Peyer's patch (tissue), 4 donors: ENCODE data around the gene MMUT.

ENCODE experiments used
- POLR2A ChIP-seq, 2 donors: fragments of 450-650 bp; IDR thresholded peaks; one replicate each; pipeline ENCODE4 v1.5.1; 2017; ENCODE audit warnings: antibody characterized with exemption in 2 of 2, mild to moderate bottlenecking in 2 of 2, moderate library complexity in 2 of 2
- TF ChIP-seq, protein P1 (sequence below), 6 experiments: fragments of 450-650 bp in 4 of 6; fragments of 200-600 bp in 2 of 6; sonication (generic) in 1 of 6; IDR thresholded peaks; one replicate each; pipeline ENCODE4 v1.5.1; 2017 to 2019; ENCODE audit warnings: antibody characterized with exemption in 6 of 6, mild to moderate bottlenecking in 3 of 6, moderate library complexity in 1 of 6

DNA sequence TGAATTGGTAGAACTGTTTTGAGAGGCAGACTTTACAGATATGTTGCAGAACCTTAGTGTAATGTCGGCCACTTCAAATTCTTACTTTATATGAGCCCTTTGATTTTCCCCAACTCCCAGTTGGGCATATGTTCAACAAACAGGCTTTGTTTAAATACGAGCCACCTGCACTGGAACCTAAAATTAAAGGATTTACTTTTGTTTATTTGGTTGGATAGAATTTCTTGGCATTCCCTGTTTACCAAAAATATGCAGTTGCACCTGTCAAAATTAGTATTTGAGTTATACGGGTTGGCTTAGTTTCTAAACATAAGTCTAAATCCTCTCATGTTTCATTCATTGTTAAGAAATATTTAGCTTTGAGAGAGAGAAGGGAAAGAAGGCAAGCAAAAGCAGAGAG is 34.3 kb upstream of the MMUT start:
- TF ChIP-seq, protein P1, sequence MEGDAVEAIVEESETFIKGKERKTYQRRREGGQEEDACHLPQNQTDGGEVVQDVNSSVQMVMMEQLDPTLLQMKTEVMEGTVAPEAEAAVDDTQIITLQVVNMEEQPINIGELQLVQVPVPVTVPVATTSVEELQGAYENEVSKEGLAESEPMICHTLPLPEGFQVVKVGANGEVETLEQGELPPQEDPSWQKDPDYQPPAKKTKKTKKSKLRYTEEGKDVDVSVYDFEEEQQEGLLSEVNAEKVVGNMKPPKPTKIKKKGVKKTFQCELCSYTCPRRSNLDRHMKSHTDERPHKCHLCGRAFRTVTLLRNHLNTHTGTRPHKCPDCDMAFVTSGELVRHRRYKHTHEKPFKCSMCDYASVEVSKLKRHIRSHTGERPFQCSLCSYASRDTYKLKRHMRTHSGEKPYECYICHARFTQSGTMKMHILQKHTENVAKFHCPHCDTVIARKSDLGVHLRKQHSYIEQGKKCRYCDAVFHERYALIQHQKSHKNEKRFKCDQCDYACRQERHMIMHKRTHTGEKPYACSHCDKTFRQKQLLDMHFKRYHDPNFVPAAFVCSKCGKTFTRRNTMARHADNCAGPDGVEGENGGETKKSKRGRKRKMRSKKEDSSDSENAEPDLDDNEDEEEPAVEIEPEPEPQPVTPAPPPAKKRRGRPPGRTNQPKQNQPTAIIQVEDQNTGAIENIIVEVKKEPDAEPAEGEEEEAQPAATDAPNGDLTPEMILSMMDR (IDR thresholded peaks at IDR 0.05): no peak
- no peak for TF ChIP-seq POLR2A (IDR thresholded peaks at IDR 0.05)
